Measurements from ENCODE around the gene COMMD9. TPM values are rescaled to one million over a fixed set of nuclear protein-coding genes. Genes with fewer than 3 reads are reported as not detected.
A peak's percentile ranks its signal among the peaks of the same experiment; 100 is the strongest.

Gene COMMD9
- total and polyA plus RNA-seq, 2 donors from 2014 or later: 64.7 to 182 TPM

DNA sequence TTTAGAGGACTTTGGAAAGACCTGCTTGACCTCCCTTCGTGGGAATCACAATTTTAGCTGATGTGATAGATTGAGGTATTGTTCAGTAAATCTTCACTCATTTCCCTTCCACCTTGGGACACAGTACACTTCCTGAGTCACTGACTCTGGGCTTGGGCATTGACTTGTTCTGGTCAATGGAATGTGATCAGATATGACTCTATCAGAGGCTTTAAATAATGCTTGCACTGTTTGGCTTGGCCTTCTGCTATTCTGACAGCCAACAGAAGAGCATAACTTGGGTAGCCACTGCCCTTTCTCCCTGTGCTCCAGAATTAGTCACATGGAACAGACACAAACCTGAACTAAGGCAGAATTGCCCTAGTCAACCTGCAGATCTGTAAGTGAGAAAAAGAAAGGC, 19.4 kb upstream of the COMMD9 start:
- Histone ChIP-seq H3K4me1 (ENCODE audit: control insufficient read depth in 2 of 3, insufficient read depth in 2 of 3, low read depth in 1 of 3, low read length in 3 of 3) (no peaks in the 10 kb centered on the region), H3K36me3 (ENCODE audit: control insufficient read depth in 2 of 3, insufficient read depth in 3 of 3, low read length in 3 of 3) (no peaks in the 10 kb centered on the region), H3K4me3 (ENCODE audit: low read length in 3 of 3) (no peak overlapping the region), H3K9me3 (ENCODE audit: control insufficient read depth in 2 of 3, insufficient read depth in 1 of 3, low read length in 3 of 3) (no peaks in the 10 kb centered on the region), H3K9ac (ENCODE audit: low read length in 3 of 3) (no peak overlapping the region), H3K27me3 (ENCODE audit: control insufficient read depth, insufficient read depth, low read length) (no peaks in the 10 kb centered on the region), H3K27ac (ENCODE audit: low read depth in 2 of 2, low read length in 2 of 2) (no peak overlapping the region)
- no peak for DNase-seq
- TF ChIP-seq, protein P1, sequence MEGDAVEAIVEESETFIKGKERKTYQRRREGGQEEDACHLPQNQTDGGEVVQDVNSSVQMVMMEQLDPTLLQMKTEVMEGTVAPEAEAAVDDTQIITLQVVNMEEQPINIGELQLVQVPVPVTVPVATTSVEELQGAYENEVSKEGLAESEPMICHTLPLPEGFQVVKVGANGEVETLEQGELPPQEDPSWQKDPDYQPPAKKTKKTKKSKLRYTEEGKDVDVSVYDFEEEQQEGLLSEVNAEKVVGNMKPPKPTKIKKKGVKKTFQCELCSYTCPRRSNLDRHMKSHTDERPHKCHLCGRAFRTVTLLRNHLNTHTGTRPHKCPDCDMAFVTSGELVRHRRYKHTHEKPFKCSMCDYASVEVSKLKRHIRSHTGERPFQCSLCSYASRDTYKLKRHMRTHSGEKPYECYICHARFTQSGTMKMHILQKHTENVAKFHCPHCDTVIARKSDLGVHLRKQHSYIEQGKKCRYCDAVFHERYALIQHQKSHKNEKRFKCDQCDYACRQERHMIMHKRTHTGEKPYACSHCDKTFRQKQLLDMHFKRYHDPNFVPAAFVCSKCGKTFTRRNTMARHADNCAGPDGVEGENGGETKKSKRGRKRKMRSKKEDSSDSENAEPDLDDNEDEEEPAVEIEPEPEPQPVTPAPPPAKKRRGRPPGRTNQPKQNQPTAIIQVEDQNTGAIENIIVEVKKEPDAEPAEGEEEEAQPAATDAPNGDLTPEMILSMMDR (IDR thresholded peaks at IDR 0.05; ENCODE audit: borderline replicate concordance, extremely low read depth, insufficient read depth): no peak
- no peak for FAIRE-seq
- intact Hi-C loops (cut with DNase I): no loop called here

DNA sequence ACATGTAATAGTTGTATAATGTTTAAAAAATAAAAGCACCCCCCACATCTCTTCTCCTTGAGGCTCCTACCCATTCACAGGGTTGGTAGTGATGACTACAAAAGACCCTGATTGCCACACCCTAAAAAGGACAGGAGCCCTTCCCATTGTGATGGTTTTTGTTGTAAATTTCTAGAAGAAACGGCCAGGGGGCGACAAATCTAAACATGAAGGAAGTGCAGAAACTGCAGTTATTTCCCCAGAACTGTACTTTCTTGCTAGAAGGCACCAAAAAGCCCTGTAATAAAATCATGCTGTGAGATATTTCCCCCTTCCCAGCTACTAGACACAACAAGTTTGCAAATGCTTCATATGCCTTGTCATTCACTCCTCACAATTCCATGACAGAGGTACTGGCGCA, 17.7 kb upstream of the COMMD9 start:
- TF ChIP-seq, protein P1 (IDR thresholded peaks at IDR 0.05; ENCODE audit: borderline replicate concordance, extremely low read depth, insufficient read depth): no peak
- Histone ChIP-seq H3K27ac (ENCODE audit: low read depth in 2 of 2, low read length in 2 of 2) (no peak overlapping the region), H3K36me3 (ENCODE audit: control insufficient read depth in 2 of 3, insufficient read depth in 3 of 3, low read length in 3 of 3) (no peaks in the 10 kb centered on the region), H3K4me3 (ENCODE audit: low read length in 3 of 3) (no peak overlapping the region), H3K9me3 (ENCODE audit: control insufficient read depth in 2 of 3, insufficient read depth in 1 of 3, low read length in 3 of 3) (no peaks in the 10 kb centered on the region), H3K4me1 (ENCODE audit: control insufficient read depth in 2 of 3, insufficient read depth in 2 of 3, low read depth in 1 of 3, low read length in 3 of 3) (no peaks in the 10 kb centered on the region), H3K27me3 (ENCODE audit: control insufficient read depth, insufficient read depth, low read length) (no peaks in the 10 kb centered on the region), H3K9ac (ENCODE audit: low read length in 3 of 3) (no peak overlapping the region)
- FAIRE-seq (no peak), DNase-seq (peak in 3 of 5 donors; percentile 18 to 80 (median 53))
- intact Hi-C loops (cut with DNase I): no loop called here

DNA sequence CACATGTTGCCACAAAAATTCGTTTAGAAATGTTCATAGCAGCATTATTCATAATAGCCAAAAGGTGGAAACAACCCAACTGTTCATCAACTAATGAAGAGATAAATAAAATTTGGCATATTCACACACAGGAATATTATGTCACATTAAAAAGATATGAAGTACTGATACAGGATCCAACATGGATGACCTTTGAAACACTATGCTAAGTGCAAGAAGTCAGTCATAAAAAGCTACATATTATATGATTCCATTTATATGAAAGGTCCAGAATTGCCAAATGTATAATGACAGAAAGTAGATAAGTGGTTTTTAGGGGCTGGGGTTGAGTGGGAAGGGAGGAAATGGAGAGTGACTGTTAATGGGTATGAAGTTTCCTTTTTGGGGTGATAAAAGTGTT, 15.8 kb upstream of the COMMD9 start:
- Histone ChIP-seq H3K27me3 (ENCODE audit: control insufficient read depth, insufficient read depth, low read length) (no peaks in the 10 kb centered on the region), H3K4me1 (ENCODE audit: control insufficient read depth in 2 of 3, insufficient read depth in 2 of 3, low read depth in 1 of 3, low read length in 3 of 3) (no peaks in the 10 kb centered on the region), H3K27ac (ENCODE audit: low read depth in 2 of 2, low read length in 2 of 2) (no peak overlapping the region), H3K9ac (ENCODE audit: low read length in 3 of 3) (no peak overlapping the region), H3K9me3 (ENCODE audit: control insufficient read depth in 2 of 3, insufficient read depth in 1 of 3, low read length in 3 of 3) (no peaks in the 10 kb centered on the region), H3K36me3 (ENCODE audit: control insufficient read depth in 2 of 3, insufficient read depth in 3 of 3, low read length in 3 of 3) (no peaks in the 10 kb centered on the region), H3K4me3 (ENCODE audit: low read length in 3 of 3) (no peak overlapping the region)
- FAIRE-seq (no peak), DNase-seq (no peak)
- intact Hi-C loops (cut with DNase I): no loop called here
- TF ChIP-seq, protein P1 (IDR thresholded peaks at IDR 0.05; ENCODE audit: borderline replicate concordance, extremely low read depth, insufficient read depth): no peak

DNA sequence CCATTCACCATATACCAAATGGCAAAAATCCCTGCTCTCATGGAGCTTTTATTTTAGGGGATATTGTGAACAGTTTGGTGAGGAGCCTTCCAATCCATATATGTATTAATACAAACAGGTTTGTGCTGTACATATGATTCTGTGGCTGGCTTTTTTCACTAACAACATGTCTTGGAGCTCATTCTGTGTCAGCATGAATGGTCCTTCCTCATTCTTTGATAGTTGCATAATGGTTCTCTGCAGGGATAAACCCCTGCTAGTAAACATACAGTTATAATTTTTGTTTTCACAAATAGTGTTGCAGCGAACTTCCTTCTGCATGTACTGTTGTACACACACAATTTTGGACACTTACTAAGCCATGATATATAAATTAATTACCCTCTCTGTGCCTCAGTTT, 15.1 kb upstream of the COMMD9 start:
- Histone ChIP-seq H3K4me3 (ENCODE audit: low read length in 3 of 3) (no peak overlapping the region), H3K9me3 (ENCODE audit: control insufficient read depth in 2 of 3, insufficient read depth in 1 of 3, low read length in 3 of 3) (no peaks in the 10 kb centered on the region), H3K27me3 (ENCODE audit: control insufficient read depth, insufficient read depth, low read length) (no peaks in the 10 kb centered on the region), H3K9ac (ENCODE audit: low read length in 3 of 3) (no peak overlapping the region), H3K27ac (ENCODE audit: low read depth in 2 of 2, low read length in 2 of 2) (no peak overlapping the region), H3K36me3 (ENCODE audit: control insufficient read depth in 2 of 3, insufficient read depth in 3 of 3, low read length in 3 of 3) (no peaks in the 10 kb centered on the region), H3K4me1 (ENCODE audit: control insufficient read depth in 2 of 3, insufficient read depth in 2 of 3, low read depth in 1 of 3, low read length in 3 of 3) (no peaks in the 10 kb centered on the region)
- DNase-seq (no peak), FAIRE-seq (no peak)
- intact Hi-C loops (cut with DNase I): no loop called here
- TF ChIP-seq, protein P1 (IDR thresholded peaks at IDR 0.05; ENCODE audit: borderline replicate concordance, extremely low read depth, insufficient read depth): no peak
